ENCODE measurements around the gene THADA.

DNA sequence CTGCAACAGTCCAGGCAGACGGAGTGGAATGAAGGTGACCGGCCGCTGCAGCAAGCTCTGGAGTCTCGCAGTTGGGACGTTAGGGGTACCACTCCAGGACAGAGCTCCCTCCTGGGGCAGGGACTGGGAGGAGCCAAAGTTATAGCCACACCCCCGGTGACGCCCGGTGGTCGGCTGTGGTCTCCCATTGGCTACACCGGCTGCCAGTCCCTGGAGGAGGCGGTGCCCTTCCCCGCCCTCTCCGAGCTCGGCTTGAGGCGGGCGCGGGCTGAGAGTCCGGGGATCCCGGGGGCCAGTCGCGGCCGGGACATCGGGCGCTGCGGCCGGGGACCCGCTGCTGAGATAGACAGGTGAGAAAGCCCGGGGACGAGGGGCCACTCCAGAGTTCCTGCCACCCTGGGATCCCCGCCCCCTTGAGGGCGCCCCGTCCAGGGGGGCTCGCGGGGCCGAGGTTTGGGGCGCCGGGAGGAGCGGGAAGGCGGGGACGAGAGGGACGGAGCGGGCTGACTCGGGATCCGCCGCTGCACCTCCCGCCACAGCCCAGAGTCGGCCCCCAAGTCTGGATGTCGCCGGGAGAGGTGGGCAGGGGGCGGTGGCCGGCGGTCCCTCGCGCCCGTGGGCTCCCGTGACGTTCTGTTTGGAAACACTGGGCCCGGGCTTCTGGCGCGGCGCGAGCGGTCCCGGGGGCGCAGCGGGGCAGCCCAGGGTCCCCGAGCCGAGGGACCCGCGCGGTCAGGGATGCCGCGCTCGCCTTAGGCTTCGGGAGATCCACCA lies 41.4 kb upstream of the THADA start, which contains the start of gene PLEKHH2:
- TF ChIP-seq, protein P1, sequence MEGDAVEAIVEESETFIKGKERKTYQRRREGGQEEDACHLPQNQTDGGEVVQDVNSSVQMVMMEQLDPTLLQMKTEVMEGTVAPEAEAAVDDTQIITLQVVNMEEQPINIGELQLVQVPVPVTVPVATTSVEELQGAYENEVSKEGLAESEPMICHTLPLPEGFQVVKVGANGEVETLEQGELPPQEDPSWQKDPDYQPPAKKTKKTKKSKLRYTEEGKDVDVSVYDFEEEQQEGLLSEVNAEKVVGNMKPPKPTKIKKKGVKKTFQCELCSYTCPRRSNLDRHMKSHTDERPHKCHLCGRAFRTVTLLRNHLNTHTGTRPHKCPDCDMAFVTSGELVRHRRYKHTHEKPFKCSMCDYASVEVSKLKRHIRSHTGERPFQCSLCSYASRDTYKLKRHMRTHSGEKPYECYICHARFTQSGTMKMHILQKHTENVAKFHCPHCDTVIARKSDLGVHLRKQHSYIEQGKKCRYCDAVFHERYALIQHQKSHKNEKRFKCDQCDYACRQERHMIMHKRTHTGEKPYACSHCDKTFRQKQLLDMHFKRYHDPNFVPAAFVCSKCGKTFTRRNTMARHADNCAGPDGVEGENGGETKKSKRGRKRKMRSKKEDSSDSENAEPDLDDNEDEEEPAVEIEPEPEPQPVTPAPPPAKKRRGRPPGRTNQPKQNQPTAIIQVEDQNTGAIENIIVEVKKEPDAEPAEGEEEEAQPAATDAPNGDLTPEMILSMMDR (IDR thresholded peaks at IDR 0.05; ENCODE audit: low read depth, low read length), result no peak
- TF ChIP-seq EZH2phosphoT487 (IDR thresholded peaks at IDR 0.05; ENCODE audit: low read depth), result no peak
